ENCODE data around the gene SCT.

Gene SCT

DNA sequence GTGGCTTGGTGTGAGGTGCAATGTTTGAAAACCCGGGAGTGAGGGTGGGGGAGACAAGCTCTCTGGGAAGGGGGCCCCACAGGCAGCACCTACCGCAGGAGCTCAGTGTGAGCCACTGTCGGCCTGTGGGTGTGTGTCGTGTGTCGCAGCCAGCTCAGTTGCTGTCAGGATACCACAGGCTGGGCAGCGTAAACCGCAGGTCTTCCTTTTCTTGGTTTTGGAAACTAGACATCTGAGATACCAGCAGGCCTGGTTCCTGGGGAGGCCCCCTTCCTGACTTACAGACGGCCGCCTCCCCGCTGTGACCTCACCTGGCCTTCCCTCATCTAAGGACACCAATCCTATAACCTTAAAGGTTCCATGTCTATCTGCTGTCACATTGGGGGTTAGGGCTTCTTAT lies 30.6 kb downstream of the SCT start:
- DNase-seq (ENCODE audit: low read depth, low spot score) = no peak
- Histone ChIP-seq H3K4me1 (ENCODE audit: insufficient read depth, insufficient read length) (peaks cover 6% of the 10 kb centered on the region), H3K4me3 (ENCODE audit: insufficient read length, low read depth) (no peak overlapping the region), H3K9ac (ENCODE audit: insufficient read length, low read depth) (no peak overlapping the region), H3K9me3 (ENCODE audit: insufficient read depth, low read length) (no peaks in the 10 kb centered on the region), H3K36me3 (ENCODE audit: insufficient read depth, insufficient read length, low read length) (peaks cover 90% of the 10 kb centered on the region), H3K27me3 (ENCODE audit: insufficient read depth, insufficient read length) (no peaks in the 10 kb centered on the region)
- TF ChIP-seq YY1 (IDR thresholded peaks at IDR 0.05; ENCODE audit: insufficient read depth, insufficient read length) = no peak
- TF ChIP-seq ZNF274 (IDR thresholded peaks at IDR 0.05; ENCODE audit: low read depth, low read length) = no peak
- no peak for TF ChIP-seq SUZ12 (IDR thresholded peaks at IDR 0.05; ENCODE audit: extremely low read depth, insufficient read depth, insufficient read length)

- Histone ChIP-seq H3K4me3 (ENCODE audit: insufficient read length, low read depth) (no peak overlapping the region), H3K9me3 (ENCODE audit: insufficient read depth, low read length) (no peaks in the 10 kb centered on the region), H3K4me1 (ENCODE audit: insufficient read depth, insufficient read length) (peaks cover 6% of the 10 kb centered on the region), H3K27me3 (ENCODE audit: insufficient read depth, insufficient read length) (no peaks in the 10 kb centered on the region), H3K9ac (ENCODE audit: insufficient read length, low read depth) (no peak overlapping the region), H3K36me3 (ENCODE audit: insufficient read depth, insufficient read length, low read length) (peaks cover 92% of the 10 kb centered on the region)
- TF ChIP-seq SUZ12 (IDR thresholded peaks at IDR 0.05; ENCODE audit: extremely low read depth, insufficient read depth, insufficient read length) = no peak
- DNase-seq (ENCODE audit: low read depth, low spot score) = no peak
Measured at GRCh38 chr11:595400-595799, 31.6 kb downstream of the SCT start.

GRCh38 chr11:593347-593746 lies 33.6 kb downstream of the SCT start:
- Histone ChIP-seq H3K4me1 (ENCODE audit: insufficient read depth, insufficient read length) (peaks cover 6% of the 10 kb centered on the region), H3K36me3 (ENCODE audit: insufficient read depth, insufficient read length, low read length) (peaks cover 96% of the 10 kb centered on the region), H3K9me3 (ENCODE audit: insufficient read depth, low read length) (no peaks in the 10 kb centered on the region), H3K27me3 (ENCODE audit: insufficient read depth, insufficient read length) (no peaks in the 10 kb centered on the region), H3K9ac (ENCODE audit: insufficient read length, low read depth) (no peak overlapping the region), H3K4me3 (ENCODE audit: insufficient read length, low read depth) (no peak overlapping the region)
- TF ChIP-seq YY1 (IDR thresholded peaks at IDR 0.05; ENCODE audit: insufficient read depth, insufficient read length) = no peak
- TF ChIP-seq SUZ12 (IDR thresholded peaks at IDR 0.05; ENCODE audit: extremely low read depth, insufficient read depth, insufficient read length) = no peak
- no peak for TF ChIP-seq ZNF274 (IDR thresholded peaks at IDR 0.05; ENCODE audit: low read depth, low read length)
- no peak for DNase-seq (ENCODE audit: low read depth, low spot score)

- Histone ChIP-seq H3K4me1 (ENCODE audit: insufficient read depth, insufficient read length) (peaks cover 6% of the 10 kb centered on the region), H3K9ac (ENCODE audit: insufficient read length, low read depth) (no peak overlapping the region), H3K9me3 (ENCODE audit: insufficient read depth, low read length) (no peaks in the 10 kb centered on the region), H3K4me3 (ENCODE audit: insufficient read length, low read depth) (no peak overlapping the region), H3K36me3 (ENCODE audit: insufficient read depth, insufficient read length, low read length) (peaks cover 95% of the 10 kb centered on the region), H3K27me3 (ENCODE audit: insufficient read depth, insufficient read length) (no peaks in the 10 kb centered on the region)
- TF ChIP-seq YY1 (IDR thresholded peaks at IDR 0.05; ENCODE audit: insufficient read depth, insufficient read length) (no peak), SUZ12 (IDR thresholded peaks at IDR 0.05; ENCODE audit: extremely low read depth, insufficient read depth, insufficient read length) (no peak), ZNF274 (IDR thresholded peaks at IDR 0.05; ENCODE audit: low read depth, low read length) (no peak)
- no peak for DNase-seq (ENCODE audit: low read depth, low spot score)
Measured at GRCh38 chr11:592918-593317, 34.1 kb downstream of the SCT start.

DNA sequence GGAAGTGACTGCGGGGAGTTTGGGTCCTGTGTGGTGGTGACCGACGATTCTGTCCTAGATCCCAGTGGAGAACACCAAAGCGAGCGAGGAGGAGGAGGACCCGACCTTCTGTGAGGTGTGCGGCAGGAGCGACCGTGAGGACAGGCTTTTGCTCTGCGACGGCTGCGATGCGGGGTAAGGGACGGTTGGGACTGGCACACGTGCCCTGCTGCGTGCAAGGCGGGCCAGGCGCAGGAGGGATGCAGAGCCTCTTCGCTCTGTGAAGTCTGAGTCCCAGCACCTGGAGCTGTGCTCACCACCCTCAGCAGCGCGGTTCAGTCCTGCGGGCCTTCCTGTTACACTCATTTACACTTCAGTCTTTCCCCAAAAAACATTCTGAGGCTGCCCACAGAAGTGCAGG lies 34.5 kb downstream of the SCT start:
- DNase-seq (ENCODE audit: low read depth, low spot score) = no peak
- no peak overlapping the region for H3K9ac ChIP-seq (ENCODE audit: insufficient read length, low read depth)
- H3K4me3 ChIP-seq (ENCODE audit: insufficient read length, low read depth) = no peak overlapping the region
- peaks cover 95% of the 10 kb centered on the region for H3K36me3 ChIP-seq (ENCODE audit: insufficient read depth, insufficient read length, low read length)
- H3K4me1 ChIP-seq (ENCODE audit: insufficient read depth, insufficient read length) = peaks cover 3% of the 10 kb centered on the region
- no peaks in the 10 kb centered on the region for H3K9me3 ChIP-seq (ENCODE audit: insufficient read depth, low read length)
- H3K27me3 ChIP-seq (ENCODE audit: insufficient read depth, insufficient read length) = no peaks in the 10 kb centered on the region
- no peak for TF ChIP-seq ZNF274 (IDR thresholded peaks at IDR 0.05; ENCODE audit: low read depth, low read length)
- no peak for TF ChIP-seq SUZ12 (IDR thresholded peaks at IDR 0.05; ENCODE audit: extremely low read depth, insufficient read depth, insufficient read length)
- TF ChIP-seq YY1 (IDR thresholded peaks at IDR 0.05; ENCODE audit: insufficient read depth, insufficient read length) = no peak

DNA sequence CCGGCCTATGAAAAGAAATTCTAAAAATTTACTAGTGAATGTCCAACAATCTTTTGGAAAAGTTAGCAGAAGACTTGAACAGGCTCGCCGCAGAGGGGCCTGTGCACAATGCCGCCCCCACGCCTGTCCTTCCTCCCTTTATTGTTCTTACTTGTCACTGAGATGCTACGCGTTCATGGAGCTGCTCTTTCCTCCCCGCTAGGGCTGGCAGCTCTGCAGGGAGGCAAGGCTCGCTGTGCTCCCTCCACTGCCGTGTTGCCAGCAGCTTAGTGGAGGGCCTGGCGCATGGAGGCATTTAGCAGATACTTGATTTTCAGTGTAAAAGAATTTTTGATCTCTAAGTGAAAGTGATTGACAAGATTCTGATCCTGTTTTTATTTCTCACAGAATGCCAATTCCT lies 36.0 kb downstream of the SCT start:
- H3K27me3 ChIP-seq (ENCODE audit: insufficient read depth, insufficient read length) = no peaks in the 10 kb centered on the region
- H3K4me3 ChIP-seq (ENCODE audit: insufficient read length, low read depth) = no peak overlapping the region
- H3K9ac ChIP-seq (ENCODE audit: insufficient read length, low read depth) = no peak overlapping the region
- no peaks in the 10 kb centered on the region for H3K9me3 ChIP-seq (ENCODE audit: insufficient read depth, low read length)
- DNase-seq (ENCODE audit: low read depth, low spot score) = no peak
- TF ChIP-seq SUZ12 (IDR thresholded peaks at IDR 0.05; ENCODE audit: extremely low read depth, insufficient read depth, insufficient read length) (no peak), ZNF274 (IDR thresholded peaks at IDR 0.05; ENCODE audit: low read depth, low read length) (no peak), YY1 (IDR thresholded peaks at IDR 0.05; ENCODE audit: insufficient read depth, insufficient read length) (no peak)
- H3K36me3 ChIP-seq (ENCODE audit: insufficient read depth, insufficient read length, low read length) = peaks cover 96% of the 10 kb centered on the region
- peaks cover 9% of the 10 kb centered on the region for H3K4me1 ChIP-seq (ENCODE audit: insufficient read depth, insufficient read length)

- Histone ChIP-seq H3K9me3 (ENCODE audit: insufficient read depth, low read length) (no peaks in the 10 kb centered on the region), H3K4me1 (ENCODE audit: insufficient read depth, insufficient read length) (peaks cover 9% of the 10 kb centered on the region), H3K27me3 (ENCODE audit: insufficient read depth, insufficient read length) (no peaks in the 10 kb centered on the region), H3K4me3 (ENCODE audit: insufficient read length, low read depth) (no peak overlapping the region), H3K9ac (ENCODE audit: insufficient read length, low read depth) (no peak overlapping the region), H3K36me3 (ENCODE audit: insufficient read depth, insufficient read length, low read length) (peaks cover 87% of the 10 kb centered on the region)
- DNase-seq (ENCODE audit: low read depth, low spot score) = no peak
- TF ChIP-seq YY1 (IDR thresholded peaks at IDR 0.05; ENCODE audit: insufficient read depth, insufficient read length) (no peak), SUZ12 (IDR thresholded peaks at IDR 0.05; ENCODE audit: extremely low read depth, insufficient read depth, insufficient read length) (no peak), ZNF274 (IDR thresholded peaks at IDR 0.05; ENCODE audit: low read depth, low read length) (no peak)
Measured at GRCh38 chr11:589798-590197, 37.2 kb downstream of the SCT start.

DNA sequence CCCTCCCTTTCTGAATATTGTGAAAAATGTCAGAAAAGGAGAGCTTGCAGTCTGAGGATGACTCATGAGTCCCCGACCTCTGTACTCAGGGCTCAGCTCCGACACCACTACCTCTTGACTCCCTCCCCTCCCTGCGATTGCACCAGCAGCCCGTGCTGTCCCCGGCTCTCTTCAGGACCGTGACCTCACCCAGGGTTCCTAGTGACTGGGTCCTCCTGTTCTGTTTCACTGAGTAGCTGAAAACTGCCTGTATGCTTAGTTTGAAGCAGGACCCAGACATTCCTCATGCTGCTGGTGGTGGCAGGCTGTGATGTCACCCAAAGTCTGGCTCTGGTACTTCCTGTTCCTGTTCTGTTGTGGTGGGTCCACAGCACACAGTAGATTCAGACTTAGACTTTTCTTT lies 39.0 kb downstream of the SCT start:
- no peaks in the 10 kb centered on the region for H3K9me3 ChIP-seq (ENCODE audit: insufficient read depth, low read length)
- no peaks in the 10 kb centered on the region for H3K27me3 ChIP-seq (ENCODE audit: insufficient read depth, insufficient read length)
- no peak for DNase-seq (ENCODE audit: low read depth, low spot score)
- no peak for TF ChIP-seq ZNF274 (IDR thresholded peaks at IDR 0.05; ENCODE audit: low read depth, low read length)
- no peak for TF ChIP-seq YY1 (IDR thresholded peaks at IDR 0.05; ENCODE audit: insufficient read depth, insufficient read length)
- TF ChIP-seq SUZ12 (IDR thresholded peaks at IDR 0.05; ENCODE audit: extremely low read depth, insufficient read depth, insufficient read length) = no peak
- peaks cover 5% of the 10 kb centered on the region for H3K4me1 ChIP-seq (ENCODE audit: insufficient read depth, insufficient read length)
- peaks cover 84% of the 10 kb centered on the region for H3K36me3 ChIP-seq (ENCODE audit: insufficient read depth, insufficient read length, low read length)
- no peak overlapping the region for H3K4me3 ChIP-seq (ENCODE audit: insufficient read length, low read depth)
- no peak overlapping the region for H3K9ac ChIP-seq (ENCODE audit: insufficient read length, low read depth)

Data from NT2/D1 (cell line).